Activated naive CD4-positive, alpha-beta T cell treated with anti-CD3 and anti-CD28 coated beads for 36 hours (primary cell): ENCODE data around the gene POLR3F. TPM values are rescaled to one million over a fixed set of nuclear protein-coding genes. Genes with fewer than 3 reads are reported as not detected.

ENCODE experiments used
- CTCF ChIA-PET: fragments of 350-600 bp; sonication (Branson Sonifier 250); formaldehyde crosslinking; loops from one replicate; lab custom pipeline; 2021; ENCODE audit warnings: antibody characterized with exemption; lab: Charles Lee
- DNase-seq: peaks from one replicate; pipeline ENCODE4 v3.0.0-alpha.2; 2020
- H3K27ac Mint-ChIP-seq: one replicate; pipeline ENCODE4 v1.8.0; 2021; ENCODE audit warnings: mild to moderate bottlenecking, mixed read lengths
- H3K27me3 Mint-ChIP-seq: one replicate; pipeline ENCODE4 v1.8.0; 2021; ENCODE audit warnings: low read depth, mixed read lengths
- H3K36me3 Mint-ChIP-seq: one replicate; pipeline ENCODE4 v1.8.0; 2021; ENCODE audit warnings: low read depth, mixed read lengths
- H3K4me1 Mint-ChIP-seq: one replicate; pipeline ENCODE4 v1.8.0; 2021; ENCODE audit warnings: low read depth, mixed read lengths
- H3K4me3 Mint-ChIP-seq: one replicate; pipeline ENCODE4 v1.8.0; 2021; ENCODE audit warnings: mild to moderate bottlenecking, moderate library complexity, mixed read lengths
- H3K9me3 Mint-ChIP-seq: one replicate; pipeline ENCODE4 v1.8.0; 2021; ENCODE audit warnings: mixed read lengths
- intact Hi-C: fragments of 100-400 bp; cut with micrococcal nuclease; formaldehyde crosslinking; loops from one replicate; pipeline ENCODE4 v1.15.1; 2023
- total RNA-seq, 2 experiments: library from RNA; stranded (reverse); gene quantifications; one replicate each; pipeline ENCODE4 v1.2.3, GENCODE V29; 2021

Gene POLR3F
- total RNA-seq, result 1 to 10 TPM; 7.0 to 8.3 TPM

- intact Hi-C loops, result loop anchor here (1.0 to 2.0 kb wide), 9 partner anchors 30 to 498 kb away; partner anchors contain the start of genes KAT14, MGME1, PET117 and RBBP9
- Mint-ChIP-seq H3K9me3 (no peaks in the 10 kb centered on the region), H3K4me3 (peak within 1 kb of the TSS; percentile 92), H3K27me3 (no peaks in the 10 kb centered on the region), H3K36me3 (peaks cover 5% of the 10 kb centered on the region), H3K27ac (peak within 1 kb of the TSS; percentile 84), H3K4me1 (peaks cover 32% of the 10 kb centered on the region)
- CTCF ChIA-PET, result interaction anchor here (0.6 to 2.1 kb wide), 3 partner anchors 30 to 53 kb away, joined by 3 to 7 read pairs (median 4); partner anchors contain the start of gene RBBP9
- peak; percentile 94 for DNase-seq
These were observed at the start of gene POLR3F, which contains the start of gene DZANK1 for GRCh38 chr20:18466894-18467730. Gene POLR3F (plus strand): TSS chr20:18467390. CDS start chr20:18467507, 117 bp downstream. Gene DZANK1 (minus strand): TSS chr20:18467030. CDS start chr20:18465358, 1,672 bp downstream.

- Mint-ChIP-seq H3K4me3 (no peak overlapping the region), H3K4me1 (peaks cover 1% of the 10 kb centered on the region), H3K36me3 (no peaks in the 10 kb centered on the region), H3K9me3 (no peaks in the 10 kb centered on the region), H3K27me3 (no peaks in the 10 kb centered on the region), H3K27ac (no peak overlapping the region)
- intact Hi-C loops, result no loop called here
- DNase-seq, result no peak
- CTCF ChIA-PET, result no interaction called here
These were observed 45.6 kb upstream of the POLR3F start for GRCh38 chr20:18421608-18422007.

GRCh38 chr20:18427214-18427613 lies 40.0 kb upstream of the POLR3F start:
- Mint-ChIP-seq H3K27me3 (no peaks in the 10 kb centered on the region), H3K27ac (no peak overlapping the region), H3K4me1 (no peaks in the 10 kb centered on the region), H3K4me3 (no peak overlapping the region), H3K36me3 (no peaks in the 10 kb centered on the region), H3K9me3 (no peaks in the 10 kb centered on the region)
- no peak for DNase-seq
- intact Hi-C loops, result no loop called here
- CTCF ChIA-PET, result no interaction called here

- H3K27me3 Mint-ChIP-seq, result no peaks in the 10 kb centered on the region
- CTCF ChIA-PET, result no interaction called here
- DNase-seq, result no peak
These were observed 38.6 kb upstream of the POLR3F start for GRCh38 chr20:18428490-18429173.

GRCh38 chr20:18430172-18430826 lies 36.9 kb upstream of the POLR3F start:
- H3K36me3 Mint-ChIP-seq, result no peaks in the 10 kb centered on the region

More at GRCh38 chr20:18428490-18429173, 38.6 kb upstream of the POLR3F start:
- Mint-ChIP-seq H3K9me3 (no peaks in the 10 kb centered on the region), H3K27ac (no peak overlapping the region), H3K36me3 (no peaks in the 10 kb centered on the region), H3K4me1 (no peaks in the 10 kb centered on the region), H3K4me3 (no peak overlapping the region)
- intact Hi-C loops, result no loop called here

DNA sequence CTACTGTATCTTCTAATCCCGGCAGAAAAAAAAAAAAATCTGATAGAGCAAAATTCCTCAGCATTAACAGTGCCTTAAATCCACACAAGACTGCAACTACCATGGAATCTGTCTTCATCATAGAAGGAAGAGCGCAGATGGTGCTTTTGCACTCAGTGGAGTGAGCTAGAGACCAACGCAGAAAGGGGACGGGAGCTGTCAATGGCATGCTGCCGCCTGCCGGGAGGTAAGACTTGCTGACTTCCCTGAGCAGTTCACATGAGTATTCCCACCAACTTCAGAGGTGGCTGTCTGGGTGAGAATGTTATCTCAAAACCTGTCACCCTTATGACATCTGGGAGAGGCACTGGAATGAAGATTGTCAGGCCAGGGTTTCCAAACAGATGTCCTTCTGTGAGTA lies 36.0 kb upstream of the POLR3F start:
- Mint-ChIP-seq H3K36me3 (no peaks in the 10 kb centered on the region), H3K4me3 (no peak overlapping the region), H3K27ac (no peak overlapping the region), H3K27me3 (no peaks in the 10 kb centered on the region), H3K9me3 (no peaks in the 10 kb centered on the region), H3K4me1 (no peaks in the 10 kb centered on the region)
- intact Hi-C loops, result no loop called here
- DNase-seq, result no peak
- CTCF ChIA-PET, result interaction anchor here (0.6 kb wide), 1 partner anchor 108 kb away, joined by 5 read pairs; no protein-coding TSS in a partner anchor

More at GRCh38 chr20:18430172-18430826, 36.9 kb upstream of the POLR3F start:
- no peak overlapping the region for H3K4me3 Mint-ChIP-seq
- H3K9me3 Mint-ChIP-seq, result no peaks in the 10 kb centered on the region
- intact Hi-C loops, result no loop called here
- H3K27me3 Mint-ChIP-seq, result no peaks in the 10 kb centered on the region
- H3K4me1 Mint-ChIP-seq, result no peaks in the 10 kb centered on the region
- H3K27ac Mint-ChIP-seq, result no peak overlapping the region
- CTCF ChIA-PET, result no interaction called here
- DNase-seq, result no peak

GRCh38 chr20:18436847-18437246 lies 30.3 kb upstream of the POLR3F start:
- Mint-ChIP-seq H3K27ac (no peak overlapping the region), H3K36me3 (no peaks in the 10 kb centered on the region), H3K4me3 (no peak overlapping the region), H3K4me1 (no peaks in the 10 kb centered on the region), H3K27me3 (no peaks in the 10 kb centered on the region), H3K9me3 (no peaks in the 10 kb centered on the region)
- no peak for DNase-seq
- CTCF ChIA-PET, result no interaction called here
- intact Hi-C loops, result no loop called here

DNA sequence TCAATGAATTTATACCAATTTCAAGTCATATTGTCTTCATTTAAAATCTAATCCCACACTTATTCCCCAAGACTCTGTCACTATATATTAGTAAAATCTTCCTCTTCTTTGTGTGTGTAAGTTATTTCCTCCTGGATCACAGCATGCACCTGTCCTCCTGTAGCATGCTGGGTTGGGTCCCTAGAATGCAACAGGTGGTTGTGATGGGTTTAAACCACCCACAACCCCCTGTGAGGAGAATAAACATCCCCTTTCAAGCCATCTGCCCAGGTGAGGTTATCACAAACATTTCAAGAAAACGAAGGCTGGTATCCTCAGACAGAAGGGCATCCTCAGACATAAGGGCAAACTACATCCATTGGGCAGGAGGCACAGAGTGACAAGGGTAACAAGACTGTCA lies 26.8 kb upstream of the POLR3F start:
- H3K9me3 Mint-ChIP-seq, result no peaks in the 10 kb centered on the region
- no peak overlapping the region for H3K4me3 Mint-ChIP-seq
- no peak for DNase-seq
- no peaks in the 10 kb centered on the region for H3K36me3 Mint-ChIP-seq
- no peaks in the 10 kb centered on the region for H3K27me3 Mint-ChIP-seq
- H3K4me1 Mint-ChIP-seq, result no peaks in the 10 kb centered on the region
- intact Hi-C loops, result no loop called here
- H3K27ac Mint-ChIP-seq, result no peak overlapping the region
- CTCF ChIA-PET, result no interaction called here

DNA sequence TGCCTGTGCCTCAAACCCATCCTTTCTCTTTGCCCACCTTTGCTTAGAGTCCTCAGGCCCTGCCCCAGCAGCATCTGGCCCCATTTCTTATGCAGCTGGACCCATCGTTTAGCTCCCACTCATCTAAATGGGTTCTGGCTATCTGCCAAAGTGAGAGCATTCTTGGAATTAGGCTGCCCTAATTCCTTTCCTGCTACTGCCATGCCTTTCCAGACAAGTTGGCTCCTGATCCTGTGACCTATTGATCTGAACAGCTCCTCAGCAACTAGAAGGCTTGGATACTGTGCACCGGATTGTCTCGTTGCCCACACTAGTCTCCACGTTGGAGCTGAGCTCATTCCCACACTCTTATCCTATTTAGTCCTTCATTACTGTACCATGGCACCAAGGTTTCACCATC lies 23.3 kb upstream of the POLR3F start:
- no peak for DNase-seq
- CTCF ChIA-PET, result interaction anchor here (0.6 to 1.3 kb wide), 2 partner anchors 9 to 1614 kb away, joined by 3 read pairs; no protein-coding TSS in a partner anchor
- Mint-ChIP-seq H3K4me1 (no peaks in the 10 kb centered on the region), H3K27me3 (no peaks in the 10 kb centered on the region), H3K27ac (no peak overlapping the region), H3K36me3 (peaks cover 2% of the 10 kb centered on the region), H3K4me3 (no peak overlapping the region), H3K9me3 (no peaks in the 10 kb centered on the region)
- intact Hi-C loops, result no loop called here

GRCh38 chr20:18456600-18456999 lies 10.6 kb upstream of the POLR3F start:
- DNase-seq, result no peak
- H3K27ac Mint-ChIP-seq, result no peak overlapping the region
- no peaks in the 10 kb centered on the region for H3K27me3 Mint-ChIP-seq
- no peaks in the 10 kb centered on the region for H3K36me3 Mint-ChIP-seq
- H3K4me3 Mint-ChIP-seq, result no peak overlapping the region
- peaks cover 3% of the 10 kb centered on the region for H3K9me3 Mint-ChIP-seq
- H3K4me1 Mint-ChIP-seq, result no peaks in the 10 kb centered on the region
- CTCF ChIA-PET, result no interaction called here
- intact Hi-C loops, result no loop called here

- Mint-ChIP-seq H3K4me1 (peaks cover 32% of the 10 kb centered on the region), H3K4me3 (peak overlapping the region; percentile 92), H3K9me3 (no peaks in the 10 kb centered on the region), H3K27ac (no peak overlapping the region), H3K27me3 (no peaks in the 10 kb centered on the region), H3K36me3 (no peaks in the 10 kb centered on the region)
- CTCF ChIA-PET, result interaction anchor here (0.8 to 2.1 kb wide), 2 partner anchors 31 to 42 kb away, joined by 4 to 7 read pairs; partner anchors contain the start of genes RBBP9 and SEC23B
- no peak for DNase-seq
- intact Hi-C loops, result loop anchor here (2.0 kb wide), 1 partner anchor 497 kb away; the partner anchor contains the start of genes MGME1 and SNX5
These were observed 1.5 kb upstream of the POLR3F start for GRCh38 chr20:18465536-18466200.
